ENCODE measurements around the gene PEX3.

DNA sequence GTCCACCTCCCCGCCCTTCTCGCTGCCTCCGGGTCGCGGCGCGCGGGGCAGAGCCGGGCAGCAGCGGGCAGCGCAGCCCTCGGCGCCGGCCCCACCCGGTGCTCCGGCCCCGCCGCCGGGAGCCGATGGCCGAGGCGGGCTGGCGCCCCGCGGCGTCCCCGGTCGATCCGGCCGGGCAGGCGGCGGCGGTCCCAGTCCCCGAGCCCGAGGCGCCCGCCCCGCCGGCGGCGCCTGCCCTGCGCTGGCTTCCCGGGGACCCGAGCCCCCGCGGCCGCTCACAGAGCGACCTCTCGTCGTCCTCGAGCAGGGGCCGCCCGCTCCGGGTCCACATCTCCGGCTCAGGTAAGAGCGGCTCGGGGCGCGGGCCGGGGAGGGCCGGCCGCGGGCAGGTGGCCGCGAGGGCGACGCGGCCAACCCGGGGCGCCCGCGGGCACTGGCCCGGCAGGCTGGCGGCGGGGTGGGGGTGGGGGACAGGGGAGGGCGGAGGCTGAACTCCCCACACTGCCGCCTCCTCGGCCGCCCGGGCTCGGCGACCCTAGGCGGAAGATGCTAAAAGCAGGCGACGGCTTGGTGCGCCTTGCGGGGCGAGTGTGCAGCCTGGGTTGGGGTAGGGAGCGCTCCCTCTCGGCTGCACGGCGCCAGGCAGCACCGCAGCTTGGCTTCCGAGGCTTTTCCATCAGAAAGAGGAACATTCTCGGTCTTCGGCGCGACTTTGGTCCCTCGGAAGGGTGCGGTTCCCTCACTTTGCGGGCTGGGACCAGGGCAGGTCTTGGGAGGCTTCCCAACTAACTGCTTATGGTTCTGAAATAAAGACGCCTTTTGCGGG, 86.5 kb downstream of the PEX3 start:
- no peak for TF ChIP-seq POLR2AphosphoS5 (IDR thresholded peaks at IDR 0.05; ENCODE audit: low read depth, low read length)
- no peak for TF ChIP-seq TAF1 (IDR thresholded peaks at IDR 0.05; ENCODE audit: borderline replicate concordance, insufficient read depth, low read length)
- TF ChIP-seq SIN3A (IDR thresholded peaks at IDR 0.05; ENCODE audit: borderline replicate concordance, insufficient read depth, low read length), result no peak
